Keratinocyte (primary cell): ENCODE data around the gene NR1H2.
A peak's percentile ranks its signal among the peaks of the same experiment; 100 is the strongest.

Source experiments
- CTCF ChIP-seq, 3 experiments: IDR thresholded peaks in 1 of 3; conservative IDR thresholded peaks in 1 of 3; optimal IDR thresholded peaks in 1 of 3; 2 replicates in 2 of 3; 3 replicates in 1 of 3; pipeline versions ENCODE3 to v1.5.1; 2011; ENCODE audit warnings: low read length in 3 of 3, mild to moderate bottlenecking in 3 of 3, moderate library complexity in 2 of 3, control low read depth in 1 of 3, inconsistent platforms in 1 of 3; ENCODE audit not compliant: insufficient read depth in 2 of 3; ENCODE audit errors: extremely low read depth in 1 of 3
- EZH2 ChIP-seq: IDR thresholded peaks from one replicate; pipeline ENCODE4 v1.6.1; 2012; ENCODE audit warnings: inconsistent platforms, mild to moderate bottlenecking, low read length, moderate library complexity

GRCh38 chr19:50328224-50328872 is 47.9 kb upstream of the NR1H2 start:
- TF ChIP-seq CTCF (optimal IDR thresholded peaks at IDR 0.05 in 1 of 3, IDR thresholded peaks at IDR 0.05 in 1 of 3, conservative IDR thresholded peaks at IDR 0.05 in 1 of 3; ENCODE audit: extremely low read depth in 1 of 3, insufficient read depth in 2 of 3, low read length in 3 of 3) (peak in 1 of 3 experiments; percentile 19), EZH2 (peak; percentile 93)
